Measurements from ENCODE around the gene PLEK2. TPM values are rescaled to one million over a fixed set of nuclear protein-coding genes. Genes with fewer than 3 reads are reported as not detected.
A peak's percentile ranks its signal among the peaks of the same experiment; 100 is the strongest.

PLEK2 gene, protein sequence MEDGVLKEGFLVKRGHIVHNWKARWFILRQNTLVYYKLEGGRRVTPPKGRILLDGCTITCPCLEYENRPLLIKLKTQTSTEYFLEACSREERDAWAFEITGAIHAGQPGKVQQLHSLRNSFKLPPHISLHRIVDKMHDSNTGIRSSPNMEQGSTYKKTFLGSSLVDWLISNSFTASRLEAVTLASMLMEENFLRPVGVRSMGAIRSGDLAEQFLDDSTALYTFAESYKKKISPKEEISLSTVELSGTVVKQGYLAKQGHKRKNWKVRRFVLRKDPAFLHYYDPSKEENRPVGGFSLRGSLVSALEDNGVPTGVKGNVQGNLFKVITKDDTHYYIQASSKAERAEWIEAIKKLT
- total RNA-seq = 20.4 and 111 TPM in 2 replicates

DNA sequence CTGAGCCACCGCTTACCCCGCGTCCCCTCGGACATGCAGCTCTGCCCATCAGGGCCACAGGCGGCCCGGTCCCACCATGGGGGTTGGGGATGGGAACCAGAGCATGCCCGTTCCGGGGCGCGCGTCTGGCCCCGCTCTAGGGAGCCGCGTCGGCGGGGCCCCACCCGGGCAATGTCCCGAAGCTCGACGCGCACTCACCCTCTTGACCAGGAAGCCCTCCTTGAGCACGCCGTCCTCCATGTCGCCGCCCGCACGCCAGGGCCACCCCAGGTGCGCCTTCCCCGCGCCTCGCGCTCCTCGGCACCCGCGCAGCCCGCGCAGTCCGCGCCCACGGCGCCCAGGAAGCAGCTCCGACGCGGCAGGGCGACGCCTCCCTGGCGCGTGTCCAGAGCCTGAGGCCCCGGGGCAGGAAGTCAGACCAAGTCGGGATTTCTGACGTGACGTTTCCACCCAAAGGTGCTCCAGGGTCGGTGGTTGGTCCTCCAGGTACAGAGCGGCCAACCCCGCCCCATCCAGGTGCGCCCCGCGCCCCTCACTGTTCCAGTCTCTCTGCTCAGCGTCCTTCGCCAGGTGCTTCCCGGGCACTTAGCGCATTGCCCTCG is at the start of gene PLEK2:
TSS of gene PLEK2 (minus strand) at position 346 of the 602 bp plus-strand sequence. CDS start at position 240, 106 bp downstream.
- Histone ChIP-seq H3K36me3 (ENCODE audit: control insufficient read depth, insufficient read depth, low read length) (no peaks in the 10 kb centered on the region), H3K27me3 (ENCODE audit: control insufficient read depth, insufficient read depth, low read length) (no peaks in the 10 kb centered on the region), H3K4me3 (ENCODE audit: low read depth, low read length) (peak within 1 kb of the TSS; percentile 68)
- FAIRE-seq (no peak), DNase-seq (ENCODE audit: low read depth) (peak; percentile 84)
- TF ChIP-seq CTCF (IDR thresholded peaks at IDR 0.05; ENCODE audit: insufficient read depth, low read length, severe bottlenecking) = no peak

- DNase-seq (ENCODE audit: low read depth) (peak; percentile 78), FAIRE-seq (no peak)
- no peak overlapping the region for H3K4me3 ChIP-seq (ENCODE audit: low read depth, low read length)
- H3K36me3 ChIP-seq (ENCODE audit: control insufficient read depth, insufficient read depth, low read length) = no peaks in the 10 kb centered on the region
- TF ChIP-seq CTCF (IDR thresholded peaks at IDR 0.05; ENCODE audit: insufficient read depth, low read length, severe bottlenecking) = no peak
- no peaks in the 10 kb centered on the region for H3K27me3 ChIP-seq (ENCODE audit: control insufficient read depth, insufficient read depth, low read length)
Observed at GRCh38 chr14:67461341-67461985, 49.5 kb upstream of the PLEK2 start.

DNA sequence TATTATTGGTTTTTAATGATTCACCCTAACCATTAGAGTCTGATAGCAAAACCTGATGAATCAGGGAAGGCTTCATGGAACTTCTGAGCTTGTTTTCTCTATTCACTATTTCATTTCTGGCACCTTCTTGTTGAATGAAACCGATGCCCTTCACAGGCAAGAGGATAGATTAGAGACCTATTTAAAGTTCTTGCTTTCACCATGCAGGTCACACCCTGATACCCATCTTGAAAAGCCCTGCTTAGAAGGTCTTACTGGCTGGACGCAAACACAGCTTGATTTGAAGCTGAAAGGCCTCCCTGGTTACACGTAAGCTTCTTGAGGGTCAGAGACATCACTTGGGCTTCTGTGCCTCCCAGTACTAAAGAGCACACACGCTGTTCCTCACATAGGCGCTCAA is 47.4 kb upstream of the PLEK2 start:
- TF ChIP-seq CTCF (IDR thresholded peaks at IDR 0.05; ENCODE audit: insufficient read depth, low read length, severe bottlenecking) = no peak
- FAIRE-seq (no peak), DNase-seq (ENCODE audit: low read depth) (no peak)
- no peaks in the 10 kb centered on the region for H3K27me3 ChIP-seq (ENCODE audit: control insufficient read depth, insufficient read depth, low read length)
- H3K36me3 ChIP-seq (ENCODE audit: control insufficient read depth, insufficient read depth, low read length) = no peaks in the 10 kb centered on the region
- H3K4me3 ChIP-seq (ENCODE audit: low read depth, low read length) = no peak overlapping the region

DNA sequence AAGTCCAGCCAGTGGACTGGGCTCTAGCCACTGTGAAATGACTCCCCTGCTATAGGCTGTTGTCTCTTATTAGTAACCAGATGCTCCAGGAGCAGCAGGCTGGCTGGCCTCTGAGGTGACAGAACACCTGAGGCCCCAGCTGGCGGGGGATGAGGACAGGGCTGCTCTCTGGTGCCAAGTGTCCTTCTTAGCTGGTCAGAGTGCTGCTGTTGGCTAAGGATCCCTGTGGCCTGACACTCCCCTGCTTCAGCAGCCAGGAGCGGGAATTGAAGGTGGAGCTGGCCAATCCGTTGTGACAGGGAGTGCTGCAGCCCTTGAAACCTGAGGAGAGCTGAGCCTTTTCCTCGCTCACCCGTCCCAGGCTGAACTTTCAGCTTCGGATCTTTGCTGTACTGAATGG is 45.8 kb upstream of the PLEK2 start:
- FAIRE-seq (no peak), DNase-seq (ENCODE audit: low read depth) (no peak)
- Histone ChIP-seq H3K4me3 (ENCODE audit: low read depth, low read length) (no peak overlapping the region), H3K36me3 (ENCODE audit: control insufficient read depth, insufficient read depth, low read length) (no peaks in the 10 kb centered on the region), H3K27me3 (ENCODE audit: control insufficient read depth, insufficient read depth, low read length) (no peaks in the 10 kb centered on the region)
- no peak for TF ChIP-seq CTCF (IDR thresholded peaks at IDR 0.05; ENCODE audit: insufficient read depth, low read length, severe bottlenecking)

DNA sequence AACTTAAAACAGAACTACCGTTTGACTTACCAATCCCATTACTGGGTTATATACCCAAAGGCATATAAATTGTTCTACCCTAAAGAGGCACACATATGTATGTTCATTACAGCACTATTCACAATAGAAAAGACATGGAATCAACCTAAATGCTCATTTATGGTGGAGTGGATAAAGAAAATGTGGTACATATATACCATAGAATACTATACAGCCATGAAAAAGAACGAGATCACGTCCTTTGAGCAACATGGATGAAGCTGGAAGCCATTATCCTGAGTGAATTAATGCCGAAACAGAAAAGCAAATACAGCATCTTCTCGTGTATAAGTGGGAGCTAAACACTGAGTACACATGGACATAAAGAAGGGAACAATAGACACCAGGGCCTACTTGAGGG is 44.8 kb upstream of the PLEK2 start:
- H3K36me3 ChIP-seq (ENCODE audit: control insufficient read depth, insufficient read depth, low read length) = no peaks in the 10 kb centered on the region
- FAIRE-seq = no peak
- no peak for TF ChIP-seq CTCF (IDR thresholded peaks at IDR 0.05; ENCODE audit: insufficient read depth, low read length, severe bottlenecking)
- no peaks in the 10 kb centered on the region for H3K27me3 ChIP-seq (ENCODE audit: control insufficient read depth, insufficient read depth, low read length)
- no peak overlapping the region for H3K4me3 ChIP-seq (ENCODE audit: low read depth, low read length)
- no peak for DNase-seq (ENCODE audit: low read depth)

Data from bronchial epithelial cell (primary cell).